Raji (cell line): Measurements from ENCODE around the gene OR7A5.

ENCODE experiments used
- POLR2A ChIP-seq: IDR thresholded peaks from 2 replicates; pipeline ENCODE4 v1.6.1; 2011; ENCODE audit warnings: low read depth, low read length, control low read depth; ENCODE audit not compliant: insufficient read depth

The OR7A5 gene

DNA sequence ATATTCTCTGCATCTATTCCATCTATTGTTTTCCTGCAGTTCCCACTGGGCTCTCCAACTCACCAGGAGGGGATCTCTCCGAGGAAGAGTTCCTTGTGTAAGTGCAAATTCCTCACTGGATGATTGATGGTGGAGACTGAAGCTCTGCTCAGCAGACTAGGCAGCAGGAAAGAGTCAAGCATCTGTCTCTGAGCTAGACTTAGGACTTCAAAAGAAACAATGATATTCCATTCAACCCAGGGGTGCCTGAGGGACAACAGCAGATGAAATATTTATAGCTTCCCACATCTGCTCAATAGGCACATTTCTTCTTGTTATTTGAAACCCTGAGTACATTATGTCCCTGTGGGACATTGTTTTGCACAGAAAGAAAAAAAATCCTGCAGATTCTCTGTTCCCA lies at the start of gene OR7A5, which contains the start of gene OR7C1:
Gene OR7A5 (minus strand): TSS at position 175 of the 400 bp plus-strand sequence. CDS start 6,944 bp downstream, outside the sequence.
Gene OR7C1 (minus strand): TSS at position 175 of the 400 bp plus-strand sequence. CDS start 35,049 bp downstream, outside the sequence.
- TF ChIP-seq POLR2A, result no peak

DNA sequence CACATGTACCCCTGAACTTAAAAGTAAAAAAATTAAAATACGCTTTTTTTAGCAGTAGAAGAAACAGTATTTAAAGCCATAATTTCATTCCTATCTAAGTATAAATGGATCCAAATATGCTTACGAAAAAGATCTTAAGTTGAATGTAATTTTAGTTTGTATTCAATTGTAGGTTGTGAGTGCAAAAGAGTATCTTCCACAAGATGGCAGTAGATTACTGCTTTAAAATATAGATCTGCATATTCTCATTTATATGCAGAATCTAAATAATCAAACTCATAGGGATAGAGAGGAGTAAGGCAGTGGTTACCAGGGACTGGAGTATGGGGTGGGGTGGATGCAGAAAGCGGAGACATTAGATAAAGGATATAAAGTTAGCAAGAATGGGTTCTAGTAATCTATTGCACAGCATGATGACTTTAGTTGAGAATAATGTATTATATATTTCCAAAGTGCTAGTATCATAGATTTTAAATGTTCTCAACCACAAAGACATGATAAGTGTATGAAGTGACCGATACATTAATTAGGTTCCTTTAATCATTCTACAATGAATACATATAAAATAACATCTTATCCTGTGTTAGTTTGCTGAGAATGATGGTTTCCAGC lies 36.7 kb upstream of the OR7A5 start:
- no peak for TF ChIP-seq POLR2A

DNA sequence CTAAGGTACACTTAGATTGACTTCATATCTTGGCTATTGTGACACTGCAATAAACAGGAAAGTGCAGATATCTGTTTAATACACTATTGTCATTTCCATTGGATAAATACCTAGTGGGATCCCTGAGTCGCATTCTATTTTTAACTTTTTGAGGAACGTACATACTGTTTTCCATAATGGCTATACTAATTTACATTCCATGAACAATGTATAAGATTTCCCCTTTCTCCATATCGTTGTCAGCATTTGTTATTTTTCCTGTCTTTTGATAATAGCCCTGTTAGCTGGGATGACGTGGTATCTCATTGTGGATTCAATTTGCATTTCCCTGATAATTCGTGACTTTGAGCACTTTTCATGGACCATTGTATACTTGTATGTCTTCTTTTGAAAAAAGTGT lies 33.5 kb upstream of the OR7A5 start:
- no peak for TF ChIP-seq POLR2A

DNA sequence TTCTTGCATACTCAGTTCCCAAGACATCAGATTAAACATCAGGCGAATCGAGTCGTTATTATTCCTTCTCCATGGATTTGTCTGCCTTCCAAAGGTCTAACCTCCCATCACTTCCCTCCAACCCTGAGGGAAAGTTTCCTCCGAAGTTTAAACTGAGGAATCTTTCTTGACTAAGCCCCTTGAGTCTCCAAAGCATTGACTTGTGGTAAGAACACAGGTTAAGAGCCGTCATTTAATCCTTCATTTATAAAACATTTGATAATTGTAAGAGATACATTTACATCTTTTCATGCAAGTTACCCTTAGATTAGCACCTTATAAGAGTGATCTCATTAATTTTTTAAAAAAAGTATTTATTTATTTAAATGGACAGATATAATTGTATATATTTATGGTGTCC lies 13.8 kb upstream of the OR7A5 start, which contains the start of gene OR7A10:
Gene OR7A10 (minus strand): TSS at position 101 of the 400 bp plus-strand sequence. CDS start 7,045 bp downstream, outside the sequence.
- no peak for TF ChIP-seq POLR2A

DNA sequence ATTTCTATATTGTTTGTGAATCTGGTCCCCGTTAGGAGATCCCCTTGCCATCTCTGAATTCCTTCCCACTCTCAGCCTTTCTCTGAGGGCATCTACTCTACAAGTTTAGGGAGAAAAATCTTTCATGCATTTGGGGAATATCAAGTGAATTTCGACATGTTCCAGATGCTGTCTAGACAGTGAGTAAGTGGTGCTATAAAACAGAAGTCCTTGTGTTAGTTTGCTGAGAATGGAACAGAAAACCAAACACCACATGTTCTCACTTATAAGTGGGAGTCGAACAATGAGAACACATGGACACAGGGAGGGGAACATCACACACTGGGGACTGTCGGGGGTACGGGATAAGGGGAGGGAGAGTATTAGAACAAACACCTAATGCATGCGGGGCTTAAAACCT lies 8.6 kb upstream of the OR7A5 start:
- no peak for TF ChIP-seq POLR2A

DNA sequence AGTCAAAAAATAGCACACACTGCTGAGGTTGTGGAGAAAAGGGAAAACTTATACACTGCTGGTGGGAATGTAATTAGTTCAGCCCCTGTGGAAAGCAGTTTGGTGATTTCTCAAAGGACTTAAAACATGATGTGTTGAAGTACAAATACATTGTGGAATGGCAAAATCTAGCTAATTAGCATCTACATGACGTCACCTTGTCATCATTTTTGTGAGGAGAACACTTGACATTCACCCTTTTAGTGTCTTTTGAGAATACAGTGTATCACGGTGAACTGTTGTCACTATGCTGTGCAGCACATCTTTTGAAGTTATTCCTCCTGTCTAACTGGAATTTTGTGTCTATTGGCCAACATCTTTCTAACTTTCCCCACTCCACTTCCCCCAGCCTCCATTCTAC lies 8.2 kb upstream of the OR7A5 start:
- TF ChIP-seq POLR2A, result no peak

DNA sequence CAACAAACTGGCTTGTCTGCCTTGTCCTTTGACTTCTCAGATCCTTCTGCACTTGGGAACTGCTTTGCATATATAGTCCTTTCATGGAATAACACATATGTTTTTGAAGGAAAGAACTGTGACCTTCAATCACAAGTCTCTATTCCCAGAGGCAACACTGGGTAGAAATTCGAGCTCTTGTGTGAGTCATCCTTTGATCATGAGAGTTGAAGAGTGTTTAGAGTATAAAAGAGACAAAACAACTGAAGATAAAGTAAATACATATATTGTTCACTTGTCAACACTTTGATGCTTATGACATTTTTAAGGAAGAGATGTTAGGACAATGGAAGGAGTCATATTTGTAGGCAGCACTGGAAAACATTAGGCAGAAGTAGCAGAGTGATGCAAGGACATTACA lies 5.2 kb upstream of the OR7A5 start:
- no peak for TF ChIP-seq POLR2A

DNA sequence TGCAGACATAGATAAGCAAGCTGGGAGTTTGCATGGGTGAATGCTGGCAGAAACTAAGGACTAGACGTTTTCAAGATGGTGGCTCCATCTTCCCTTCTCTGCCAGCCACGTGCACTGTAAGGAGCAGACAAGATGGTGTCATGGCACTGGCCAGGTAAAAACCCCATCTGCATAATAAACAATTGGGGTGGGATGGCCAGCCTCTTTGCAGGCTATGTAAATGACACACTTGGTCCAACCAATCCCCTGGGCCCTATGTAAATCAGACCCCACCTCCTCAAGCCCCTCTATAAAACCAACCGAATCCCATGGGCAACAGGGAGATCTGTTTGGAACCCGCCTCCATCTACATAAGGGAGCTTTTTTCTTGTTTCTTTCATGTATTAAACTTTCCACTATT lies 2.4 kb upstream of the OR7A5 start:
- no peak for TF ChIP-seq POLR2A

DNA sequence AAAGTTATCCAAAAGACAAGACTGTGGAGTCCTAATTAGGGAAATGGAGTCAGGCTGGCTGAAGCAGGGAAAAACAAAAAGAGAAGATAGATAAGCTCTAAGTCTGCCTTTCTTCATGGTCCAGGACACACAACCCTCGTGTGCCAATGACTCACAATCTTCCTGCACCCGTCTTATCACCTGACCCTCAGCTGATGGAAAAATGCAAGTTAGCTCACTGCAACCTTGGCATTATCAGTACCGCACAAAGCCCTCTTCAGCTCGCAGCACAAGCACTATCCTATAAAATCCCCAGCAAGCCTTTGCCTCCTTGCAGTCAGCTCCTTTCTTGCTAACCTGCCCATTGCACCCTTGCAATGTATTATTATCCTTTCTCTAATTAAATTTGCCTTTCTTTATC lies 4.3 kb downstream of the OR7A5 start:
- no peak for TF ChIP-seq POLR2A

DNA sequence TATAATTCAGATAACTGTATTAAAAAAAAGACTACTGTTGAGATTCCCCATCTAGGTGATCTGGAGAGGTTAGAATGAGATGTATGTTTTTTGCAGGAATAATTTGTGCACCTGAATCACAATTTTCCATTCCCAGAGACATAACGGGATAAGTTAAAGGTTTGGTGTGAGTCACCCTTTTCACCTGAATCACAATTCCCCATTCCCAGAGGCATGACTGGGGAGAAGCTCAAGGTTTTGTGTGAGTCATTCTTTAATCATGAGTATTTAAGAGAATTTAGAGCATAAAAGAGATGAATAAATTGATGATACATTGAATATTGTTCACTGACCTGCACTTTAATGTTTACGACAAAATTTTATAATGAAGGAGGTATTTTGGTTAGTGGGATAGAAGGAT lies 9.0 kb downstream of the OR7A5 start:
- TF ChIP-seq POLR2A, result no peak

DNA sequence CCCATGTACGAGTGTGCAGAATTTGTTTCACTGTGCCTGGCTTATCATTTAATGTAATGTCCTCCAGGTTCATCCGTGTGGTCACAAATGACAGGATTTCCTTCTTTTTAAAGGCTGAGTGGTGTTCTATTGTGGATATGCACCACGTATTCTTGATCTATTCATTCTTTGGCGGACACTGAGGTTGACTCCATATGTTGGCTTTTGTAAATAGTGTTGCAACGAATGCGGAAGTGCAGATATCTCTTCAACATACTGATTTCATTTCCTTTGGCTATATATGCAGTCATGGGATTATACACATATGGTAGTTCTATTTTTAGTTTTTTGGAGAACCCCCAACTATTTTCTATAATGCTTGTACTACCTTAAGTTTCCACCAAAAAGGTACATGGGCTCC lies 13.0 kb downstream of the OR7A5 start:
- no peak for TF ChIP-seq POLR2A

DNA sequence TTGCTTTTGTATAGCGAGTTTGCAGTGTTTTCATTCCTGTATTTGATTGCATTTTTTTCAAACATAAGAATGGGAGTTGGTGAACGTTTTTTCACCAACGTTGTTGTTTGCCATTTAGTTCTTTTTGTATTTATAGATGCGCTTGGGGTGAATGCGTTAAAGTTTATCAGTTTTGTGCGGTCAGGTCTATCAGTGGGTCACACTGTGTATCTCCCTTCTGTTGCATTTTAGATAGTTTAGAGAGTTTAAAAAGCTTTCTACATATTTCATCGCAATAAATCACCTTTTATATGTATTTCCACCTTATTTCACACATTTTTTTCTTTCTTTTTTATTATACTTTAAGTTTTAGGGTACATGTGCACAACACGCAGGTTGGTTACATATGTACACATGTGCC lies 16.4 kb downstream of the OR7A5 start:
- TF ChIP-seq POLR2A, result no peak

DNA sequence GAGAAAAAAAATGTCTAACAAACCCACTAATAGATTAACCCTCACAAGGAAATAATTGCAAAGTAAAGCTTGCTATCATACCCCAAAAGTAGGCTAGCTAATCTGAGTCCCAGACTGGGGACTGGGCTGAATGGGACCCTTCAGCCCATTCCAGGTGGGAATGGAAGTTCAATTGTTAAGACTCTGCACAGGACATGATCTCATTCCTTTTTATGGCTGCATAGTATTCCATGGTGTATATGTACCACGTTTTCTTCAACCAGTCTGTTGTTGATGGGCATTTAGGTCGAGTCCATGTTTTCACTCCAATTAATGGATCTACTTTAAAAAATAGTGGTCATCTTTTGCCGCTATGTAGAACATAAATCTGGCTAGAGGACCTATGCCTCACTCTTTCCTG lies 17.9 kb downstream of the OR7A5 start:
- TF ChIP-seq POLR2A, result no peak

DNA sequence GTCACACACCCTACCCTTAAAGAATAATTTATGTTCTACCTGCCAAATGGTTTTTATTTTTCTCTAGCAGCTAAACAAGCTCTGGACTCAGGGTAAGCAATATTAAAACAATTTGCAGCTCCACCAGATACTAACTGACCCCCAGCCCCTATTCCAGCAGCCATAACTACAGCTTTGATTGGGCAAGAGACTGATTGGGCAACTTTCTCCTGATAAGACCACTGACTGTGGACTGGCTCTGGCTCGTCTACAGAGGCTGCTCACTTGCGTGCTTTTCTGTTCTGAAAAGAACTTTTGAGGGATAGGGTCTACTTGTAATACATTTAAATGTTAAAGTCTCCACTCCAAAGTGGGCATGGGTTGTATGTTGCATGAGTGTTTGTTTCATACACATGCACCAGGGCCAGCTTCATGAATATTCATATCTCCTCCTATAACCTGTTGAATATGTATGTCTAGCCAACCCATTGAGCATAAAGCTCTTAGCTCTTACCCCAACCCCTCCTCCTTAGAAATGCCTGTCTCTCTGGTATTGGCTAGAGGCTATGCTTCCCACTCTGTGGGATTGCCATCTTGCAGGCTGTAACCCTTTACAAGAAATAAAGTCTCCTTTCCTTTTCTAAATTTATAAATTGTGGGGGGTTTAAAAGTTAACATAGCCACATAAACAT lies 19.9 kb downstream of the OR7A5 start:
- TF ChIP-seq POLR2A, result no peak

DNA sequence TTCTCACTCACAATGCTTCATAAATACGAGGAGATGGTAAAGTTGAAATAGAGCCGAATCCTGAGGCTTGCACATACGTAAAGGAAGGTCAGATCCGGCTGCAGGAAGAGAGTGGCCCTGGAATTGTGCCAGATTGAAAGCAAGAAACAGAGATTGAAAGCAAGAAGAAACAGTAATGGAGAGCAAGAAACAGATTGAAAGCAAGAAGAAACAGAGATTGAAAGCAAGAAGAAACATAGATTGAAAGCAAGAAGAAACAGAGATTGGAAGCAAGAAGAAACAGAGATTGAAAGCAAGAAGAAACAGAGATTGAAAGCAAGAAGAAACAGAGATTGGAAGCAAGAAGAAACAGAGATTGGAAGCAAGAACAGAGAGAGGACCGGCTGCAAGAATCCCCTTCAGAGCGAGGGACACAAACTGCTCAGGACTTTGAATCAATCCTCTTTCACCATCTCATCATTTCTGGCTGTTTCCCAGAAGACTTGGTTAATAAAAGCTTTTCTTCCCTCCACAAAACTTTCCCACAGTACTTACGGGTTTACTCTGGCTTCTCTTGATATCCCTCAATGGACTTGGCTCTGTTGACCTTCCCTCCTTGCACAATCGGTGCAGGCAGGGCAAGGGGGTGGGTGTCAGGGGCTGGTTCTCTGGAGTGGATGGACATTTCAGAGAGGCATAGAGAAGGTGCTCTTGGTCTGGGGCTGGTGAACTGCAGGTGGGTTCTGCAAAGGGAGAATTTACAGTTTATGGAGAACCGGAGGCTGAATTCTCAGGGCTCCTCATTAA lies 25.5 kb downstream of the OR7A5 start:
- TF ChIP-seq POLR2A, result no peak

DNA sequence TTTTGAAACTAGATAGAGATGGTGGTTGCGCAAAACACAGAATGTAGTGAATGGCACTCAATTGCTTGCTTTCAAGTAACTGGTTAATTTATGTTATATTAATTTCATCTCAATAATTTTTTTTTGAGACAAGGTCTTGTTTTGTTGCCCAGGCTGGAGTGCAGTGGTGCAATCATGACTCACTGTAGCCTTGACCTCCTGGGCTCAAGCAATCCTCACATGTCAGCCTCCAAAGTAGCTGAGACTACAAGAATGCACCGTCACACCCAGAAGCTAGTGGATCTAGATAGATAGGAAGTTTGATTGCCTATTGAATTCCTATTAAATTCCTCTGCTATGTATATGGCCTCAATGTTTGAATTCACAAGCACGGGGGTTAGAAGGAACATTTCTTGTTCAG lies 30.2 kb downstream of the OR7A5 start:
- TF ChIP-seq POLR2A, result no peak

DNA sequence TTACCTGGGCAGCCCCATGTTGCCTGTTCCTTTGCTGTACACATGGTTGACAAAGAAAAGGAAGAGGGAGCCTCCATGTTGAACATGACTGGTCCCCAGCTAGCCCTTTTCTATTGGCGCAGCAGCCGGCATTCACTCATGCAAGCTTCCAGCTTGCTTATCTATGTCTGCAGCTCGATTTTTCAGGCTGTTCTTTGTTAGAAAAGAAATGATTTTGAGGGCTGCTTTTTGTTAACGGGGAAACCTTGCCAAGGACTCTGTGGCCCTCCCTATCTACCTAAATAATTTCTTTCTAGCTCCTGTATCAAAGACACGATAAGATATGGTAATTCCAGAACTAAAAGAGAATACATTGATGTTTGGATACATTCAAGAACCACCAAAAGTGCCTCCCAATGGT lies 36.2 kb downstream of the OR7A5 start:
- TF ChIP-seq POLR2A, result no peak

DNA sequence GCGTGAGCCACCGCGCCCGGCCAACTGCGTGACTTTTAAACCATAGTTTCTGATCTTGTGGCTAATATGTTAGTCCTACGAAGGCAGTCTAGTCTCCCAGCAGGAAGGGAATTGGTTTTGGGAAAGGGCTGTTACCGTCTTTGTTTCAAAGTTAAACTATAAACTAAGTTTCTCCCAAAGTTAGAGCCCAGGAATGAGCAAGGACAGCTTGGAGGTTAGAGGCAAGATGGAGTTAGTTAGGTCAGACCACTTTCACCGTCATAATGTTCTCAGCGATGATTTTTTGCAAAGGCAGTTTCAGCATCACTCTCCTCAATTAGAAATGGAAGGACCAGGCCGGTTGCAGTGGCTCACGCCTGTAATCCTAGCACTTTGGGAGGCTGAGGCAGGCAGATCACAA lies 39.0 kb downstream of the OR7A5 start:
- no peak for TF ChIP-seq POLR2A
